Left ventricle myocardium inferior (tissue), 1 donor: Measurements from ENCODE around the gene REPS1. TPM values are rescaled to one million over a fixed set of nuclear protein-coding genes. Genes with fewer than 3 reads are reported as not detected.

ENCODE experiments used
- DNase-seq: peaks from one replicate; pipeline ENCODE4 v3.0.0-alpha.2; 2020
- H3K27ac ChIP-seq: fragments of 200-600 bp; replicated peaks from 2 replicates; pipeline ENCODE4 v1.8.0; 2021
- H3K27me3 ChIP-seq: fragments of 200-600 bp; 2 replicates; pipeline ENCODE4 v1.8.0; 2021; ENCODE audit warnings: low read depth
- H3K36me3 ChIP-seq: fragments of 200-600 bp; 2 replicates; pipeline ENCODE4 v1.8.0; 2021
- H3K4me1 ChIP-seq: fragments of 200-600 bp; 2 replicates; pipeline ENCODE4 v1.8.0; 2021
- H3K4me3 ChIP-seq: fragments of 200-600 bp; 2 replicates; pipeline ENCODE4 v1.8.0; 2021; ENCODE audit warnings: mild to moderate bottlenecking, moderate library complexity
- H3K9me3 ChIP-seq: fragments of 200-600 bp; replicated peaks from 2 replicates; pipeline ENCODE4 v1.8.0; 2021
- CTCF ChIP-seq: fragments of 200-600 bp; IDR thresholded peaks from 2 replicates; pipeline ENCODE4 v1.8.0; 2021; ENCODE audit warnings: antibody characterized with exemption, mild to moderate bottlenecking, borderline replicate concordance
- intact Hi-C: fragments of 100-400 bp; cut with micrococcal nuclease; formaldehyde crosslinking; loops from one replicate; pipeline ENCODE4 v1.11.0; 2022
- total RNA-seq: library from RNA; stranded (reverse); fragmentation: NEBNext Ultra II Directional; extraction: Animal tissue kit (Norgen Biotek cat#: 25700); gene quantifications from one replicate; pipeline ENCODE4 v1.2.1, GENCODE V29; 2021
- donor health status: DM: no; HTN: yes; CAD: no; lungs with severe emphysema.

The REPS1 gene
- total RNA-seq, 1 donor from 2014 or later = 30.6 TPM

GRCh38 chr6:138963119-138963518 lies 24.9 kb downstream of the REPS1 start:
- Histone ChIP-seq H3K27ac (no peak overlapping the region), H3K27me3 (no peaks in the 10 kb centered on the region), H3K9me3 (no peaks in the 10 kb centered on the region), H3K36me3 (no peaks in the 10 kb centered on the region), H3K4me1 (peaks cover 72% of the 10 kb centered on the region), H3K4me3 (no peak overlapping the region)
- TF ChIP-seq CTCF = no peak
- no peak for DNase-seq
- intact Hi-C loops = no loop called here

GRCh38 chr6:138959521-138959920 lies 28.5 kb downstream of the REPS1 start:
- peak overlapping the region; percentile 55 for H3K27ac ChIP-seq
- H3K36me3 ChIP-seq = no peaks in the 10 kb centered on the region
- no peaks in the 10 kb centered on the region for H3K9me3 ChIP-seq
- H3K4me1 ChIP-seq = peaks cover 66% of the 10 kb centered on the region
- no peak for TF ChIP-seq CTCF
- no peak for DNase-seq
- no peak overlapping the region for H3K4me3 ChIP-seq
- intact Hi-C loops = no loop called here
- no peaks in the 10 kb centered on the region for H3K27me3 ChIP-seq

- Histone ChIP-seq H3K4me1 (peaks cover 57% of the 10 kb centered on the region), H3K36me3 (no peaks in the 10 kb centered on the region), H3K27me3 (no peaks in the 10 kb centered on the region), H3K4me3 (no peak overlapping the region), H3K9me3 (no peaks in the 10 kb centered on the region), H3K27ac (peak overlapping the region; percentile 55)
- intact Hi-C loops = no loop called here
- no peak for TF ChIP-seq CTCF
- no peak for DNase-seq
Measured at GRCh38 chr6:138958595-138958994, 29.5 kb downstream of the REPS1 start.

- H3K27ac ChIP-seq = peak overlapping the region; percentile 55
Measured at GRCh38 chr6:138957903-138958302, 30.1 kb downstream of the REPS1 start.

GRCh38 chr6:138957484-138957883 lies 30.6 kb downstream of the REPS1 start:
- Histone ChIP-seq H3K27me3 (no peaks in the 10 kb centered on the region), H3K27ac (peak overlapping the region; percentile 55), H3K36me3 (no peaks in the 10 kb centered on the region), H3K9me3 (no peaks in the 10 kb centered on the region), H3K4me3 (no peak overlapping the region), H3K4me1 (peaks cover 54% of the 10 kb centered on the region)
- intact Hi-C loops = no loop called here
- DNase-seq = no peak
- TF ChIP-seq CTCF = no peak

More at GRCh38 chr6:138957903-138958302, 30.1 kb downstream of the REPS1 start:
- Histone ChIP-seq H3K9me3 (no peaks in the 10 kb centered on the region), H3K4me1 (peaks cover 56% of the 10 kb centered on the region), H3K36me3 (no peaks in the 10 kb centered on the region), H3K27me3 (no peaks in the 10 kb centered on the region), H3K4me3 (no peak overlapping the region)
- intact Hi-C loops = no loop called here
- no peak for DNase-seq
- no peak for TF ChIP-seq CTCF
